K562 (cell line): Measurements from ENCODE around the gene RAB25. TPM values are rescaled to one million over a fixed set of nuclear protein-coding genes. Genes with fewer than 3 reads are reported as not detected.

Source experiments
- BRCA1 ChIP-seq, 2 experiments: fragments of 450-650 bp in 1 of 2; sonication (generic) in 1 of 2; formaldehyde crosslinking in 1 of 2; IDR thresholded peaks; 2 replicates each; pipeline versions ENCODE4 v1.5.0 to v1.6.1; 2017 to 2020; ENCODE audit warnings: mild to moderate bottlenecking in 1 of 2, missing genetic modification reagents in 1 of 2
- BRF1 ChIP-seq: IDR thresholded peaks from 3 replicates; pipeline ENCODE4 v1.6.1; 2011; ENCODE audit warnings: borderline replicate concordance, mild to moderate bottlenecking; ENCODE audit not compliant: insufficient read length; ENCODE audit errors: extremely low read depth
- CHAMP1 ChIP-seq: fragments of 450-650 bp; IDR thresholded peaks from 2 replicates; pipeline ENCODE4 v1.6.1; 2016; ENCODE audit warnings: mild to moderate bottlenecking
- CHD4 ChIP-seq: fragments of 200-600 bp; sonication (generic); IDR thresholded peaks from 3 replicates; pipeline ENCODE4 v1.6.1; 2012; ENCODE audit warnings: low read depth, mild to moderate bottlenecking, mixed read lengths, low read length, inconsistent platforms; ENCODE audit not compliant: insufficient read depth, insufficient replicate concordance, poor library complexity, severe bottlenecking
- EHMT2 ChIP-seq: fragments of 450-650 bp; IDR thresholded peaks from 2 replicates; pipeline ENCODE4 v1.6.1; 2018; ENCODE audit warnings: antibody characterized with exemption
- ERF ChIP-seq: fragments of 450-650 bp; formaldehyde crosslinking; IDR thresholded peaks from 2 replicates; pipeline ENCODE4 v1.4.0; 2020; ENCODE audit warnings: mild to moderate bottlenecking, mixed read lengths
- GTF3C2 ChIP-seq: IDR thresholded peaks from 3 replicates; pipeline ENCODE4 v1.6.1; 2011; ENCODE audit warnings: borderline replicate concordance, mild to moderate bottlenecking, moderate library complexity; ENCODE audit not compliant: insufficient read length; ENCODE audit errors: extremely low read depth
- KAT7 ChIP-seq: sonication (generic); formaldehyde crosslinking; IDR thresholded peaks from 2 replicates; pipeline ENCODE4 v1.8.0; 2022; ENCODE audit warnings: missing genetic modification reagents, mild to moderate bottlenecking, borderline replicate concordance
- KAT8 ChIP-seq: fragments of 450-650 bp; IDR thresholded peaks from 2 replicates; pipeline ENCODE4 v1.6.1; 2016; ENCODE audit warnings: low read depth, mild to moderate bottlenecking
- MAFK ChIP-seq: IDR thresholded peaks from 2 replicates; pipeline ENCODE4 v1.6.1; 2011; ENCODE audit warnings: low read length, improper control_type of control experiment
- MXI1 ChIP-seq: IDR thresholded peaks from 2 replicates; pipeline ENCODE4 v1.6.1; 2011; ENCODE audit warnings: low read depth, mild to moderate bottlenecking, improper control_type of control experiment, low read length
- NCOA1 ChIP-seq: fragments of 450-650 bp; IDR thresholded peaks from 2 replicates; pipeline ENCODE4 v1.6.1; 2016; ENCODE audit warnings: low read depth
- NFIC ChIP-seq: fragments of 450-650 bp; IDR thresholded peaks from 2 replicates; pipeline ENCODE4 v1.6.1; 2017; ENCODE audit warnings: mild to moderate bottlenecking, inconsistent platforms
- NRF1 ChIP-seq, 2 experiments: fragments of 450-650 bp; IDR thresholded peaks in 1 of 2; conservative IDR thresholded peaks in 1 of 2; 2 replicates each; pipeline ENCODE4 v1.6.1; 2014; ENCODE audit warnings: mild to moderate bottlenecking in 2 of 2
- RBM25 ChIP-seq: fragments of 200-400 bp; formaldehyde crosslinking; IDR thresholded peaks from 2 replicates; pipeline ENCODE4 v1.6.1; 2018; ENCODE audit warnings: low read length, low read depth, moderate library complexity; ENCODE audit not compliant: severe bottlenecking
- RBM34 ChIP-seq: fragments of 200-400 bp; formaldehyde crosslinking; IDR thresholded peaks from 2 replicates; pipeline ENCODE4 v1.6.1; 2018; ENCODE audit warnings: low read length, borderline replicate concordance; ENCODE audit not compliant: insufficient read depth
- SAFB2 ChIP-seq: fragments of 200-400 bp; formaldehyde crosslinking; IDR thresholded peaks from 2 replicates; pipeline ENCODE4 v1.6.1; 2018; ENCODE audit warnings: borderline replicate concordance, low read length, low read depth, moderate library complexity; ENCODE audit not compliant: severe bottlenecking
- SIN3B ChIP-seq: fragments of 450-650 bp; IDR thresholded peaks from 2 replicates; pipeline ENCODE4 v1.6.1; 2017; ENCODE audit warnings: low read depth, mild to moderate bottlenecking, moderate library complexity
- SMARCA4 ChIP-seq: fragments of 450-650 bp; IDR thresholded peaks from 2 replicates; pipeline ENCODE4 v1.6.1; 2016
- YY1 ChIP-seq, 3 experiments: IDR thresholded peaks; 2 replicates each; pipeline ENCODE4 v1.6.1; 2011; ENCODE audit warnings: low read length in 2 of 3, mild to moderate bottlenecking in 2 of 3, moderate library complexity in 2 of 3, borderline replicate concordance in 1 of 3, control low read depth in 1 of 3, low read depth in 1 of 3; ENCODE audit not compliant: insufficient read depth in 3 of 3, insufficient replicate concordance in 2 of 3, control insufficient read depth in 1 of 3, insufficient read length in 1 of 3; ENCODE audit errors: extremely low read depth in 1 of 3
- ZNF140 ChIP-seq: fragments of 250-450 bp; sonication (Bioruptor Pico); IDR thresholded peaks from 2 replicates; pipeline ENCODE4 v1.8.0; 2021; ENCODE audit warnings: moderate library complexity, mild to moderate bottlenecking, inconsistent platforms
- ZNF551 ChIP-seq: fragments of 250-450 bp; sonication (Bioruptor Pico); IDR thresholded peaks from 2 replicates; pipeline ENCODE4 v1.5.0; 2021; ENCODE audit warnings: mild to moderate bottlenecking, moderate library complexity
- polyA plus RNA-seq, 8 experiments: library from polyadenylated mRNA; depleted of rRNA in 4 of 8; stranded (reverse) in 5 of 8; unstranded in 3 of 8; fragments of >200 nt; fragmentation: Nextera tagmentation in 2 of 8; fragmentation: Illumina TruSeq in 1 of 8; extraction: Ambion mirVana in 2 of 8; extraction: Trizol in 1 of 8; gene quantifications; 2 replicates each; pipeline versions ENCODE4 v1.2.1 to v1.2.3, GENCODE V29; 2011 to 2014; ENCODE audit warnings: inconsistent platforms in 1 of 8, missing spikeins in 1 of 8
- total RNA-seq, 7 experiments: library from RNA; depleted of rRNA in 6 of 7; stranded (reverse); fragments of >200 nt in 6 of 7; fragmentation: Illumina TruSeq in 2 of 7; extraction: Trizol in 2 of 7; gene quantifications; 2 replicates each; pipeline versions ENCODE4 v1.2.1 to v1.2.3, GENCODE V29; 2011 to 2021; ENCODE audit warnings: low replicate concordance in 1 of 7

The RAB25 gene
- total and polyA plus RNA-seq, 9 of the 15 experiments (the other 6 are each of a cell fraction or from before 2014, with no cell fraction given): 0.10 to 0.27 (median 0.13) TPM; not detected in 6

DNA sequence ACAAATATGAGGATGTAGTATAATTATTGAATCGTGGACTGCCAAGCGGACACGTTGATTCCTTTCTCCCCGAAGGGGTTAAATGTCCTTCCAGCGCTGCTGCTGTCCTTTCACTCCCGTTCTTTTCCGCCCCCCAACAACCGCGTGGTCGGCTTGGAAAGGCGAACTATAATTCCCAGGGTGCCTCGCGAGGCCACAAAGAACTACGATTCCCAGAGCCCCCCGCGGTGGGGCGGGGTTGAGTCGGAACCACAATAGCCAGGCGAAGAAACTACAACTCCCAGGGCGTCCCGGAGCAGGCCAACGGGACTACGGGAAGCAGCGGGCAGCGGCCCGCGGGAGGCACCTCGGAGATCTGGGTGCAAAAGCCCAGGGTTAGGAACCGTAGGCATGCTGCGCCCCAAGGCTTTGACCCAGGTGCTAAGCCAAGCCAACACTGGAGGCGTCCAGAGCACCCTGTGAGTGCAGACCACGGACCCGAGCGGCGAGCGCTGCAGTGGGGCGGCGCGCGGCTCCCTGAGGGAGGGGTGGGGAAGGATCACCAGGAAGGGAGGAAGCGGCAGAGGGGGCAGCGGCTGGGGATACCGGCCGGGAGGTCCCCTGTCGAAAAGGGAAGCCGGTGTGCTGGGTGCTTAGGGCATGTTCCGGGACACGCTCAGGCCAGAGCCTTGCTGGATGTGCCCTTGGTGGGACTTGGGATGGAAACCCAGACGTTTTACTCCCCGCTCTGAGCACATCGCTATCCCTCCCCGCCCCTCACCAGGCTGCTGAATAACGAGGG, 6.3 kb upstream of the RAB25 start, which contains the start of gene LAMTOR2 (continued):
- TF ChIP-seq NRF1 (conservative IDR thresholded peaks at IDR 0.05 in 1 of 2, IDR thresholded peaks at IDR 0.05 in 1 of 2): peak; percentile 58 to 71
- no peak for TF ChIP-seq ZNF551
- TF ChIP-seq EHMT2: no peak
- peak; percentile 96 for TF ChIP-seq MXI1
- no peak for TF ChIP-seq RBM34
- TF ChIP-seq BRCA1 (IDR thresholded peaks at IDR 0.05): no peak
- no peak for TF ChIP-seq BRCA1 (CRISPR knock-in tag; IDR thresholded peaks at IDR 0.05)
- TF ChIP-seq CHD4: no peak
- no peak for TF ChIP-seq SAFB2
- no peak for TF ChIP-seq ZNF140 (CRISPR knock-in tag)
- peak in 2 of 3 experiments; percentile 69 to 75 for TF ChIP-seq YY1 (IDR thresholded peaks at IDR 0.05; ENCODE audit: borderline replicate concordance in 1 of 3, control insufficient read depth in 1 of 3, extremely low read depth in 1 of 3, insufficient read depth in 3 of 3, insufficient read length in 1 of 3, insufficient replicate concordance in 2 of 3, low read depth in 1 of 3, low read length in 2 of 3)
- 0 out of 2 replicates have a peak, but pooled peaks have one; percentile 19 for TF ChIP-seq NFIC
- TF ChIP-seq KAT8: no peak
- no peak for TF ChIP-seq MAFK
- no peak for TF ChIP-seq ERF (CRISPR knock-in tag)
- TF ChIP-seq BRF1: no peak
- TF ChIP-seq SIN3B: peak; percentile 61
- no peak for TF ChIP-seq GTF3C2
- no peak for TF ChIP-seq CHAMP1
- TF ChIP-seq NCOA1: no peak
- TF ChIP-seq SMARCA4: peak; percentile 12
- TF ChIP-seq KAT7 (CRISPR knock-in tag): no peak
- TF ChIP-seq RBM25: no peak
